Iris pigment epithelial cell (primary cell): Measurements from ENCODE around the gene UGDH.
"Not testable (repeated sequence)": the region's sequence is repeated elsewhere in the genome, so short reads cannot be mapped to it uniquely, and the experiment has no call there.

ENCODE experiments used
- DNase-seq: peaks from one replicate; pipeline ENCODE4 v3.0.0-alpha.2; 2011; ENCODE audit warnings: low read depth

Gene UGDH

DNA sequence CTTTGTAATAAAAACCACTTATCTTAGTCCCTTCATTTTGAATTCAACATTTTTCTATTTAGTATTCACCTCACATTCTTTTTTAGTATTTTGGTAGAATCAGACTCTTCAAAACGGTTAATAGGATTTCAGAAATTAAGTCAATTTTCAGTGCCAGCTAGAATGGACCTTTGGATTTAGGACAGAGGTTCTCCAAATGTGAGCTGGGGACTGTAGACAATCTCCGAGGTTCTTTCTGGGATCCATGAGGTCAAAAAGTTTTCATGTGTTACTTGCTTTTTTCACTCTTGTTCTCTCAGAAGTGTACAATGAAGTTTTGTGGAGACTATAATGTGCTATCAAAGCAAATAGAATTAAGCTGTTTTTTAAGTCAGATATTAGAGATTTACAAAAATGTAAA lies 2.3 kb upstream of the UGDH start:
- no peak for DNase-seq

GRCh38 chr4:39528061-39528465 lies 824 bp upstream of the UGDH start:
- peak; percentile 83 for DNase-seq

- DNase-seq, result peak; percentile 24
These were observed 409 bp downstream of the UGDH start for GRCh38 chr4:39526765-39527295.

- no peak for DNase-seq
These were observed 1.2 kb downstream of the UGDH start for GRCh38 chr4:39525822-39526690.

DNA sequence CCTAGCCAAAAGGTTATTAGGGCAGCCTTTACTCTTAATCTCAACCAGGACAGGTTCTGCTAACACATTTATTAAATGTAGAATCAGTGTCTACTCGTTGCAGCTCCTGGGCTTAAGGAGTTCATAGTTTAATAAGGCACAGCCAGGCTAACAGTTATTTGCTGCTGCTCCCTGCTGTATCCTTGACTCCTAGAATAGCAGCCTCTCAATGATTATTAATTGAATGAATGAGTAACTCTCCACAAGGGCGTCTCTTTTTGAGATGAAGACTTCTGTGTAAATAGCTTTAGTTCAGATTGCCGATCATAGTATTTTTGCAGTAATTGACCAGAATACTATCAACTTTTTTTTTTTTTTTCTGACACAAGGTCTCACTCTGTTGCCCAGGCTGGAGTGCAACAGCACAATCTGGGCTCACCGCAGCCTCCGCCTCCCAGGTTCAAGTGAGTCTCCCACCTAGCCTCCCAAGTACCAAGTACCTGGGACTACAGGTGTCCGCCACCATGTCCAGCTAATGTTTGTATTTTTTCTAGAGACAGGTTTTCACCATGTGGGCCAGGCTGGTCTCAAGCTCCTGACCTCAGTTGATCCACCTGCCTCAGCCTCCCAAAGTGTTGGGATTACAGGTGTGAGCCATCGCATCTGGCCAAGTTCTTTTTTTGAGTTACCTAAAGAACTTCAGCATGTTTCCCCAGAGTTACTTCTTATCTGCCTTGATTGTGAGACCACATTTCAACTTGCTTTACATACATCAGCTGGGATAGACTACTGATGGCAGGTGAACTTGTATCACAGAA lies 2.9 kb downstream of the UGDH start:
- no peak for DNase-seq

GRCh38 chr4:39522068-39522467 lies 5.2 kb downstream of the UGDH start:
- no peak for DNase-seq

GRCh38 chr4:39521253-39521919 lies 5.9 kb downstream of the UGDH start:
- DNase-seq, result peak; percentile 68

DNA sequence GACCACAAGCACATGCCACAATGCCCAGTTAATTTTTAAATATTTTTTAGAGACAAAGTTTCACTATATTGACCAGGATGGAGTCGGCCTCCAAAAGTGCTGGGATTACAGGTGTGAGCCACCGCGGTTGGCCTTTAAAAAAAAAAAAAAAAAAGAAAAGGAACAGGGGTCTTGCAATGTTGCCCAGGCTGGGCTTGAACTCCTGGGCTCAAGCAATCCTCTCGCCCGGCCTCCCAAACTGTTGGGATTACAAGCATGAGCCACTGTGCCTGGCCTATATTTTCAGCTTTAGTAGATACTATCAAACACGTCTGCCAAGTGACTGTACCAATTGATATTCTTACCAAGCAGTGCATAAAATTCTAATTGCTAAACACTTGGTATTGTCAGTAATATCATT lies 8.8 kb downstream of the UGDH start:
- no peak for DNase-seq

- no peak for DNase-seq
These were observed 10.8 kb downstream of the UGDH start for GRCh38 chr4:39516407-39516966.

DNA sequence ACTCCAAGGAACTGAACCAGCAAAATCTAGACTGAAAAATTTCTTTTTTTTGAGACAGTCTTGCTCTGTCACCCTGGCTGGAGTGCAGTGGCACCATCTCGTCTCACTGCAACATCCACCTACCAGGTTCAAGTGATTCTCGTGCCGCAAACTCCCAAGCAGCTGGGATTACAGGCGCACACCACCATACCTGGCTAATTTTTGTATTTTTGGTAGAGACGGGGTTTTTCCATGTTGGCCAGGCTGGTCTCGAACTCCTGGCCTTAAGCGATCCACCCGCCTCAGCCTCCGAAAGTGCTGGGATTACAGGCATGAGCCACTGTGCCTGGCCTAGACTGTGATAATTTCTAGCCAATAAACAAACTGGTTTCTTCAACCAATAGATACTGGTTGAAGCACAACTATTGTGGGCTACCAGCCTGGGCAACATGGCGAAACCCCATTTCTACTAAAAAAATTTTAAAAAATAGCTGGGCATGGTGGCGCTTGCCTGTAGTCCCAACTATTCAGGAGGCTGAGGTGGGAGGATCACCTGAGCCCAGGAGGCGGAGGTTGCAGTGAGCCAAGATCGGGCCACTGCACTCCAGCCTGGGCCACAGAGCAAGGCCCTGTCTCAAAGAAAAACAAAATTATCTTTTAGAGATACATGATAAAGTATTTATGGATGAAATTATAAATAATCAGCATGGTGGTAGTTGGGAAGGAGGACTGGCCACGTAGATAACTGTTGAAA lies 11.4 kb downstream of the UGDH start:
- DNase-seq, result not testable (repeated sequence)

DNA sequence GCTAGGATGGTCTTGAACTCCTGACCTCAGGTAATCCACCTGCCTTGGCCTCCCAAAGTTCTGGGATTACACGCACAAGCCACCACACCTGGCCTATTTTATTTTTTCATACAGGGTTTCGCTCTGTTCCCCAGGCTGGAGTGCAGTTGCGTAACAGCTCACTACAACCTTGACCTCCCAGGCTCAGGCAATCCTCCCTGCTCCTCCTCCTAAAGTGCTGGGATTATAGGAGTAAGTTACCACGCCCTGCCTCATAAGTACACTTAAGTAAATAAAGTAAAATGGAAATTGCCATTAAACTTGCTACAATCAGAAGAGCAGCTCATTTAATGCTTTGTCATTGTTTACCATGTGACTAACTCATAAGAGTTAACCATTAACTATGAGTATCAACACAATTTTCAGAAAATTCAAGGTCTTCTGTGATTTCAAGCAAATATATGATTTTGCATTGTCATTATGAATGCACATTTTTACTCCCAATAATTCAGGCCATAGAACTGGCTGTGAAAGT lies 12.3 kb downstream of the UGDH start:
- DNase-seq, result peak; percentile 49

- DNase-seq, result not testable (repeated sequence)
These were observed 13.0 kb downstream of the UGDH start for GRCh38 chr4:39514266-39514665.

- DNase-seq, result no peak
These were observed 16.8 kb downstream of the UGDH start for GRCh38 chr4:39510348-39510929.

- no peak for DNase-seq
These were observed 21.7 kb downstream of the UGDH start for GRCh38 chr4:39505581-39505980.

- no peak for DNase-seq
These were observed 22.7 kb downstream of the UGDH start for GRCh38 chr4:39504538-39504937.

DNA sequence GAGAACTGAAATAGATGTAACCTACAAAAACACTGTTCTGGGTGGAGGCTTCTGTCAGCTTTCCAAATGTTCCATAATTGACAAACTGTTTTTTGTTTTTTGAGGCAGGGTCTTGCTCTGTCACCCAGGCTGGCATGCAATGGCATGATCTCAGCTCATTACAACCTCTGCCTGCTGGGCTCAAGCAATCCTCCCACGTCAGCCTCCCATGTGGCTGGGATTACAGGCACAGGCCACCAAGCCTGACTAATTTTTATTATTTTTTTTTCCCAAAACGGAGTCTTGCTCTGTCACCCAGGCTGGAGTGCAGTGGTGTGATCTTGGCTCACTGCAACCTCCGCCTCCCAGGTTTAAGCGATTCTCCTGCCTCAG lies 24.6 kb downstream of the UGDH start:
- DNase-seq, result not testable (repeated sequence)

DNA sequence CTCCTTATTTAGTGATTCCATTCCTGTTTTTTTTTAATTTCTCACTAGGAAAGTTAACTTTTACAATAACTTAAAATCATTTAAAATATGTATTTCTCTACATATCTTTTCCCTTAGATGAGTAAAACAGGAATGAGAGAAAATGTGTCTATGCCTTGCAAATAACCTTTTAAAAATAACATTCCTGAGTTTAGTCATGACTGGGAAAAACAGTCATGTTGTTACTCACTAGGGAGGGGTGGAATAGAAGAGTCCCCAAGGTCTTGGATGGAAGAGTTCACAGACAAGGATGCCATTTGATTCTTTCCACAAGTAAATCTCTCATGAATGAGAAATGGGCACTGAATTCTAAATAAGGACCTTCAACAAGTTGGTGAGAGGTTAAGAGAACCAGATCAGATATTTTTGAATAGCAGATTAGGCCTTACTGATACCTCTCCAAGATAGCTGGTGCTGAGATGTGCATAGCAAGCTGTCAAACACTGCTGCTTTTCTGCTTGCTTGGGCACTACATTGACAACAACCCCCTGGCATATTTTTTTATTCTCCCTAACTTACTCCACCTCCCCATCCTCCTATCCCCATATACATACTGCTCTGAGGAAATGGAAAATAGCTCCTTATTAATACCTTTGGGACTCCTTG lies 25.1 kb downstream of the UGDH start:
- DNase-seq, result peak; percentile 82

DNA sequence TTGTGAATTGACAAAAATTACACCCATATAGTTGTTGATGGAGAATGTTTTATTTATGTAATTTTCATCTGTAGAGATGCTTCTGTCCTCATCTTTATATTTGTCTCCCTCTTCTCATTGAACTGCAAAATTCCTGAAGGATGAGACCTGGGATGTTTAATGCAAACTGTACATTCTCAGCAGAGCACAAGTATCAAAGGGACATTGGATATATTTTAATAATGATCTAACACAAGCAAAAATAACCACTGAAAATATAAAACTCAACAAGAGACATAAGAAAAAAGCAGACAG lies 28.6 kb downstream of the UGDH start:
- no peak for DNase-seq

GRCh38 chr4:39497909-39498726 lies 29.1 kb downstream of the UGDH start:
- no peak for DNase-seq
